ENCODE data around the gene KNL1. TPM values are rescaled to one million over a fixed set of nuclear protein-coding genes. Genes with fewer than 3 reads are reported as not detected.
A peak's percentile ranks its signal among the peaks of the same experiment; 100 is the strongest.
"Not testable (repeated sequence)": the region's sequence is repeated elsewhere in the genome, so short reads cannot be mapped to it uniquely, and the experiment has no call there.

Gene KNL1
- total RNA-seq, 2 experiments from 2014 or later, result 32.8 to 33.1 TPM

- no peaks in the 10 kb centered on the region for H3K9me3 Mint-ChIP-seq
- no peak overlapping the region for H3K4me3 Mint-ChIP-seq
- no peak overlapping the region for H3K27ac Mint-ChIP-seq
- CTCF ChIA-PET, result no interaction called here
- DNase-seq, result no peak
- POLR2A ChIA-PET, result interaction anchor here (0.6 kb wide), 1 partner anchor 254 kb away, joined by 5 read pairs; no protein-coding TSS in a partner anchor
- intact Hi-C loops (cut with micrococcal nuclease), result no loop called here
- H3K36me3 Mint-ChIP-seq, result peaks cover 6% of the 10 kb centered on the region
- H3K4me1 Mint-ChIP-seq (ENCODE audit: low read depth), result no peaks in the 10 kb centered on the region
- no peaks in the 10 kb centered on the region for H3K27me3 Mint-ChIP-seq
Observed at GRCh38 chr15:40618023-40618422, 24.0 kb downstream of the KNL1 start.

DNA sequence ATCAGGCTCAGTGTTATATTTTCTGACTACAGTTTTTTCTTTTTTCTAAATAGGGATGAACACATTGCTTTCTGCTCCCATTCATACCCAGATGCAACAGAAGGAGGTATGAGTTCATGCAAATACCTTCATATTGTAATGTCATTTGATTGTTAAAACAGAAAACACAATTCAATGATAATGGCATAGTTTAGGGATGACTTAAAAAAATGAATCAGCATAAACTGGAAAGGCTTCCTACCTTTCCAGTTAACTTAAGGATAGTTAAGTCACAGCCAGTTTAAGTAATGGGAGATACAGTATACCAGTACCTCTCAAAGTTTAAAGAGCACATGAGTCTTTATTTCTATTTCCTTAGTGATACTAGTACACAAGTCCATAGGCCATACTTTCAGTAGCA lies 24.9 kb downstream of the KNL1 start:
- no peaks in the 10 kb centered on the region for H3K4me1 Mint-ChIP-seq (ENCODE audit: low read depth)
- DNase-seq, result no peak
- H3K27me3 Mint-ChIP-seq, result no peaks in the 10 kb centered on the region
- no peak overlapping the region for H3K4me3 Mint-ChIP-seq
- ChIA-PET CTCF (no interaction called here), POLR2A (no interaction called here)
- intact Hi-C loops (cut with micrococcal nuclease), result no loop called here
- H3K36me3 Mint-ChIP-seq, result peaks cover 6% of the 10 kb centered on the region
- no peaks in the 10 kb centered on the region for H3K9me3 Mint-ChIP-seq
- H3K27ac Mint-ChIP-seq, result no peak overlapping the region

DNA sequence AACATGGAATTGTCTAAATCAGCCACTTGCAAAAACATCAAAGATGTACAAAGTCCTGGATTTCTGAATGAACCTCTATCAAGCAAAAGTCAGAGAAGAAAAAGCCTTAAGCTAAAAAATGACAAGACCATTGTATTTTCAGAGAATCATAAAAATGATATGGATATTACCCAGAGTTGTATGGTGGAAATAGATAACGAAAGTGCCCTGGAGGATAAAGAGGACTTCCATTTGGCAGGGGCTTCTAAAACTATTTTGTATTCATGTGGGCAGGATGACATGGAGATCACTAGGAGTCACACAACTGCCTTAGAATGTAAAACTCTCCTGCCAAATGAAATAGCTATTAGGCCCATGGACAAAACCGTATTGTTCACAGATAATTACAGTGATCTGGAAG lies 29.3 kb downstream of the KNL1 start:
- Mint-ChIP-seq H3K27ac (no peak overlapping the region), H3K4me3 (no peak overlapping the region), H3K36me3 (peaks cover 6% of the 10 kb centered on the region), H3K27me3 (no peaks in the 10 kb centered on the region), H3K9me3 (no peaks in the 10 kb centered on the region), H3K4me1 (ENCODE audit: low read depth) (no peaks in the 10 kb centered on the region)
- POLR2A ChIA-PET, result no interaction called here
- intact Hi-C loops (cut with micrococcal nuclease), result no loop called here
- no peak for DNase-seq
- CTCF ChIA-PET, result no interaction called here

GRCh38 chr15:40630313-40630712 lies 36.3 kb downstream of the KNL1 start:
- POLR2A ChIA-PET, result no interaction called here
- H3K4me1 Mint-ChIP-seq (ENCODE audit: low read depth), result no peaks in the 10 kb centered on the region

DNA sequence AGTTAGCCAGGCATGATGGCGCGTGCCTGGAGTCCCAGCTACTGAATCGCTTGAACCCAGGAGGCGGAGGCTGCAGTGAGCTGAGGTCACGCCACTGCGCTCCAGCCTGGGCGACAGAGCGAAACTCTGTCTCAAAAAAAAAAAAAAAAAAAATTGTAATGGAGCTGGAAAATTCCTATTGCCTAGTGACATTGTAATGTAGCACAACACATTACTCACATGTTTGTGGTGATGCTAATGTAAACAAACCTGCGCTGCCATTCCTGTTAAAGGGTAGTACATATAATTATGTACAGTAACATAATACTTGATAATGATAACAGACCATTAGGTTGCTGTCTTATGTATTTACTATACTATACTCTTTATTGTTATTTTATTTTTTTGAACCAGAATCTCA lies 39.1 kb downstream of the KNL1 start:
- CTCF ChIA-PET, result no interaction called here
- no peak overlapping the region for H3K4me3 Mint-ChIP-seq

More at GRCh38 chr15:40630313-40630712, 36.3 kb downstream of the KNL1 start:
- Mint-ChIP-seq H3K36me3 (peaks cover 8% of the 10 kb centered on the region), H3K9me3 (no peaks in the 10 kb centered on the region), H3K4me3 (no peak overlapping the region), H3K27ac (no peak overlapping the region), H3K27me3 (no peaks in the 10 kb centered on the region)
- DNase-seq, result no peak
- CTCF ChIA-PET, result no interaction called here
- intact Hi-C loops (cut with micrococcal nuclease), result no loop called here

GRCh38 chr15:40637221-40637745 lies 43.2 kb downstream of the KNL1 start:
- POLR2A ChIA-PET, result no interaction called here
- no peak overlapping the region for H3K4me3 Mint-ChIP-seq

More for the DNA sequence above, 39.1 kb downstream of the KNL1 start:
- DNase-seq, result no peak
- Mint-ChIP-seq H3K9me3 (no peaks in the 10 kb centered on the region), H3K27ac (no peak overlapping the region), H3K4me1 (ENCODE audit: low read depth) (no peaks in the 10 kb centered on the region), H3K36me3 (peaks cover 8% of the 10 kb centered on the region), H3K27me3 (no peaks in the 10 kb centered on the region)
- intact Hi-C loops (cut with micrococcal nuclease), result no loop called here
- POLR2A ChIA-PET, result interaction anchor here (0.6 kb wide), 1 partner anchor 133 kb away, joined by 3 read pairs; no protein-coding TSS in a partner anchor

GRCh38 chr15:40639677-40640076 lies 45.6 kb downstream of the KNL1 start:
- intact Hi-C loops (cut with micrococcal nuclease), result no loop called here
- H3K27ac Mint-ChIP-seq, result no peak overlapping the region
- POLR2A ChIA-PET, result interaction anchor here (0.6 kb wide), 1 partner anchor 56 kb away, joined by 4 read pairs; no protein-coding TSS in a partner anchor
- H3K27me3 Mint-ChIP-seq, result no peaks in the 10 kb centered on the region
- no peaks in the 10 kb centered on the region for H3K4me1 Mint-ChIP-seq (ENCODE audit: low read depth)
- peaks cover 2% of the 10 kb centered on the region for H3K36me3 Mint-ChIP-seq
- no peak for DNase-seq
- no peak overlapping the region for H3K4me3 Mint-ChIP-seq
- no peaks in the 10 kb centered on the region for H3K9me3 Mint-ChIP-seq
- CTCF ChIA-PET, result no interaction called here

More at GRCh38 chr15:40637221-40637745, 43.2 kb downstream of the KNL1 start:
- no peak overlapping the region for H3K27ac Mint-ChIP-seq
- H3K9me3 Mint-ChIP-seq, result no peaks in the 10 kb centered on the region
- intact Hi-C loops (cut with micrococcal nuclease), result no loop called here
- peaks cover 2% of the 10 kb centered on the region for H3K36me3 Mint-ChIP-seq
- no peaks in the 10 kb centered on the region for H3K4me1 Mint-ChIP-seq (ENCODE audit: low read depth)
- no peaks in the 10 kb centered on the region for H3K27me3 Mint-ChIP-seq
- no peak for DNase-seq
- CTCF ChIA-PET, result no interaction called here

- CTCF ChIA-PET, result interaction anchor here (1.4 kb wide), 1 partner anchor 16 kb away, joined by 5 read pairs; no protein-coding TSS in a partner anchor
- no peak overlapping the region for H3K27ac Mint-ChIP-seq
- no peaks in the 10 kb centered on the region for H3K4me1 Mint-ChIP-seq (ENCODE audit: low read depth)
- H3K27me3 Mint-ChIP-seq, result no peaks in the 10 kb centered on the region
- H3K9me3 Mint-ChIP-seq, result no peaks in the 10 kb centered on the region
- H3K4me3 Mint-ChIP-seq, result no peak overlapping the region
- DNase-seq, result no peak
- intact Hi-C loops (cut with micrococcal nuclease), result no loop called here
- POLR2A ChIA-PET, result no interaction called here
- H3K36me3 Mint-ChIP-seq, result peaks cover 7% of the 10 kb centered on the region
Observed at GRCh38 chr15:40647523-40647922, 53.5 kb downstream of the KNL1 start.

DNA sequence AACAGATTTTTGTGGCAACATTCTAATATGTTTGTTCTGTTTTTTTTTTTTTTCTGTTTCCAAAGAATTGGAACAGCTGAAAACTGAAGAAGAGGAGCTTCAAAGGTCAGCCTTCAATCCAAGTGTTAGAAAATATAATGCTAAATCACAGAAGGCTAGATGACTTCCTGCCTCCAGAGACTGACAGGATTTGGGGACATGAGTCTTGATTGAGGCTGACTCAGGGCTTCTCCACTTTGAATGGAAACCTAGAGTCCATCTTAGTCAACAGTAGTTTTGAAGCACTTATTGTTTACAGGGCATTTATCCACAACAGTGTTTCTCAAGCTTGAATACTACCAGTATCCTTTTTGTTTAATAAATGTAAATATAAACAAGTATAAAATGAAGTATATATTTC lies 56.4 kb downstream of the KNL1 start:
- ChIA-PET POLR2A (interaction anchor here (0.7 kb wide), 1 partner anchor 78 kb away, joined by 3 read pairs; no protein-coding TSS in a partner anchor), CTCF (interaction anchor here (0.5 to 1.5 kb wide), 4 partner anchors 44 to 306 kb away, joined by 3 to 4 read pairs (median 3); partner anchors contain the start of gene VPS18)
- Mint-ChIP-seq H3K36me3 (peaks cover 11% of the 10 kb centered on the region), H3K4me1 (ENCODE audit: low read depth) (no peaks in the 10 kb centered on the region), H3K27me3 (no peaks in the 10 kb centered on the region), H3K27ac (no peak overlapping the region), H3K9me3 (no peaks in the 10 kb centered on the region), H3K4me3 (no peak overlapping the region)
- intact Hi-C loops (cut with micrococcal nuclease), result no loop called here
- DNase-seq, result no peak

DNA sequence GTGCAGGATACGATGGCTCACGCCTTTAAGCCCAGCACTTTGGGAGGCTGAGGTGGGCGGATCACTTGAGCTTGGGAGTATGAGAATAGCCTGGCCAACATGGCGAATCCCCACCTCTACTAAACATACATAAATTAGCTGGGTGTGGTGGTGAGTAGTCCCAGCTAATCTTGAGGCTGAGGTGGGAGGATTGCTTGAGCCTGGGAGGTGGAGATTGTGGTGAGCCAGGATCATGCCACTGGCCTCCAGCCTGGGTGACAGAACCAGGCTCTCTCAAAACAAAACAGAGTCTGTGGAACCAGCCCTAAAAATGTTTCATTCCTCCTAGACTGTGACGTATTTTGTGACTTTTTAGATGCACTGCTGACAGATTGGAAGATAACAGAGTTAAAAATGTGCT lies 66.6 kb downstream of the KNL1 start:
- peak; percentile 18 for DNase-seq
- Mint-ChIP-seq H3K9me3 (no peaks in the 10 kb centered on the region), H3K36me3 (peaks cover 11% of the 10 kb centered on the region), H3K4me3 (no peak overlapping the region), H3K27ac (no peak overlapping the region), H3K27me3 (no peaks in the 10 kb centered on the region), H3K4me1 (ENCODE audit: low read depth) (no peaks in the 10 kb centered on the region)
- POLR2A ChIA-PET, result no interaction called here
- intact Hi-C loops (cut with micrococcal nuclease), result no loop called here
- CTCF ChIA-PET, result no interaction called here

DNA sequence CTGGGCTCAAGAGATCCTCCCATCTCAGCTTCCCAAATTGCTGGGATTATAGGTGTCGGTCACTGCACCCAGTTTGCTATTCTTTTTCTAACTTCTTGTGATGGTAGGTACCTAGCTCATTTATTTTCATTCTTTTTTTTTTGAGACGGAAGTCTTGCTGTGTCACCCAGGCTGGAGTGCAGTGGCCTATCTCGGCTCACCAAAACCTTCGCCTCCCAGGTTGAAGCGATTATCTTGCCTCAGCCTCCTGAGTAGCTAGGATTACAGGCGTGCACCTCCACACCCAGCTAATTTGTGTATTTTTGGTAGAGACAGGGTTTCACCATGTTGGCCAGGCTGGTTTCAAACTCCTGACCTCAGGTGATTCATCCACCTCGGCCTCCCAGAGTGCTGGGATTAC lies 70.9 kb downstream of the KNL1 start:
- CTCF ChIA-PET, result interaction anchor here (1.1 kb wide), 1 partner anchor 17 kb away, joined by 3 read pairs; no protein-coding TSS in a partner anchor
- Mint-ChIP-seq H3K27me3 (no peaks in the 10 kb centered on the region), H3K27ac (no peak overlapping the region), H3K4me1 (ENCODE audit: low read depth) (no peaks in the 10 kb centered on the region), H3K4me3 (no peak overlapping the region), H3K36me3 (peaks cover 3% of the 10 kb centered on the region), H3K9me3 (no peaks in the 10 kb centered on the region)
- intact Hi-C loops (cut with micrococcal nuclease), result no loop called here
- POLR2A ChIA-PET, result interaction anchor here (0.6 kb wide), 1 partner anchor 24 kb away, joined by 3 read pairs; no protein-coding TSS in a partner anchor
- no peak for DNase-seq

- H3K4me3 Mint-ChIP-seq; H3K27ac Mint-ChIP-seq; H3K36me3 Mint-ChIP-seq; DNase-seq; POLR2A ChIA-PET; H3K27me3 Mint-ChIP-seq; H3K4me1 Mint-ChIP-seq (ENCODE audit: low read depth); H3K9me3 Mint-ChIP-seq: not testable (repeated sequence)
- CTCF ChIA-PET, result interaction anchor here (1.5 kb wide), 1 partner anchor 182 kb away, joined by 3 read pairs; no protein-coding TSS in a partner anchor
- intact Hi-C loops (cut with micrococcal nuclease), result loop anchor here (1.0 kb wide), 1 partner anchor 86 kb away; no protein-coding TSS in a partner anchor
Observed at GRCh38 chr15:40676290-40676689, 82.2 kb downstream of the KNL1 start.

DNA sequence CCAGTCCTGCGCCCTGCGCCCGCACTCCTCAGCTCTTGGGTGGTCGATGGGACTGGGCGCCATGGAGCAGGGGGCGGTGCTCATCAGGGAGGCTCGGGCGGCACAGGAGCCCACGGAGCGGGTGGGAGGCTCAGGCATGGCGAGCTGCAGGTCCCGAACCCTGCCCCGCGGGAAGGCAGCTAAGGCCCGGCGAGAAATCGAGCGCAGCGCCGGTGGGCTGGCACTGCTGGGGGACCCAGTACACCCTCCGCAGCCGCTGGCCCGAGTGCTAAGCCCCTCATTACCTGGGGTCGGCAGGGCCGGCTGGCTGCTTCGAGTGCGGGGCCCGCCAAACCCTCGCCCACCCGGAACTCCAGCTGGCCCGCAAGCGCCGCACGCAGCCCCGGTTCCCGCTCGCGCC lies 82.9 kb downstream of the KNL1 start:
- CTCF ChIA-PET, result interaction anchor here (1.5 to 2.9 kb wide), 2 partner anchors 105 to 181 kb away, joined by 3 to 24 read pairs; no protein-coding TSS in a partner anchor
- H3K9me3 Mint-ChIP-seq; H3K36me3 Mint-ChIP-seq; H3K4me1 Mint-ChIP-seq (ENCODE audit: low read depth); POLR2A ChIA-PET; H3K27ac Mint-ChIP-seq; H3K4me3 Mint-ChIP-seq; DNase-seq; H3K27me3 Mint-ChIP-seq: not testable (repeated sequence)
- intact Hi-C loops (cut with micrococcal nuclease), result loop anchor here (1.0 kb wide), 1 partner anchor 87 kb away; no protein-coding TSS in a partner anchor

All from activated CD4-positive, alpha-beta memory T cell treated with anti-CD3 and anti-CD28 coated beads for 36 hours (primary cell).